Endothelial cell of umbilical vein (primary cell): ENCODE data around the gene TEX11.

ENCODE experiments used
- EZH2 ChIP-seq: IDR thresholded peaks from 2 replicates; pipeline ENCODE4 v1.6.1; 2012; ENCODE audit warnings: borderline replicate concordance, low read depth, mild to moderate bottlenecking, moderate library complexity, low read length, inconsistent platforms; ENCODE audit not compliant: severe bottlenecking
- FOS ChIP-seq: IDR thresholded peaks from 2 replicates; pipeline ENCODE4 v1.6.1; 2011; ENCODE audit warnings: mild to moderate bottlenecking, low read length, moderate library complexity, borderline replicate concordance; ENCODE audit not compliant: insufficient read depth
- GATA2 ChIP-seq: IDR thresholded peaks from 2 replicates; pipeline ENCODE4 v1.7.0; 2011; ENCODE audit warnings: low read depth, mild to moderate bottlenecking, moderate library complexity, mixed read lengths, low read length; ENCODE audit not compliant: insufficient read length, insufficient read depth
- POLR2A ChIP-seq: IDR thresholded peaks from 2 replicates; pipeline ENCODE4 v1.6.1; 2012; ENCODE audit warnings: low read depth, mild to moderate bottlenecking, control low read depth, low read length
- POLR2AphosphoS5 ChIP-seq: IDR thresholded peaks from 2 replicates; pipeline ENCODE4 v1.6.1; 2012; ENCODE audit warnings: low read depth, mild to moderate bottlenecking, control low read depth, low read length, moderate library complexity; ENCODE audit not compliant: insufficient read depth
- TF ChIP-seq, protein P1 (sequence below), 2 donors: IDR thresholded peaks; 1 replicate in 1 of 2; 2 replicates in 1 of 2; pipeline ENCODE4 v1.5.1; 2011; ENCODE audit warnings: low read length in 2 of 2, mild to moderate bottlenecking in 2 of 2, moderate library complexity in 2 of 2, control low read depth in 1 of 2, inconsistent platforms in 1 of 2, low read depth in 1 of 2; ENCODE audit not compliant: insufficient read depth in 1 of 2; ENCODE audit errors: extremely low read depth in 1 of 2

DNA sequence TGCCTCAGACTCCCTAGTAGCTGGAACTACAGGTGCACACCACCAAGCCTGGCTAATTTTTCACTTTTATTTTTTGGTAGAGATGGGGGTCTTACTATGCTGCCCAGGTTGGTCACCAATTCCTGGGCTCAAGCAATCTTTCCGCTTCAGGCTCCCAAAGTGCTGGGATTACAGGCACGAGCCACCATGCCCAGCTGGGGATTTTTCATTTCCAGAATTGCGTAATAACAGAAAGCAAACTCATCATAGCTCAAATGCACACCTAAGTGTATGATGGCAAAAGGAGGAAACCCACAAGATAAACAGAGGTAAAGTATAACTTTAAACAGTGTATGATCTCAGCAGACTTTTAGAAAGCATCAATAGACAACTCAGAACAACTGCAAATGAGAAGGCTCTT is 56.2 kb downstream of the TEX11 start:
- TF ChIP-seq, protein P1, sequence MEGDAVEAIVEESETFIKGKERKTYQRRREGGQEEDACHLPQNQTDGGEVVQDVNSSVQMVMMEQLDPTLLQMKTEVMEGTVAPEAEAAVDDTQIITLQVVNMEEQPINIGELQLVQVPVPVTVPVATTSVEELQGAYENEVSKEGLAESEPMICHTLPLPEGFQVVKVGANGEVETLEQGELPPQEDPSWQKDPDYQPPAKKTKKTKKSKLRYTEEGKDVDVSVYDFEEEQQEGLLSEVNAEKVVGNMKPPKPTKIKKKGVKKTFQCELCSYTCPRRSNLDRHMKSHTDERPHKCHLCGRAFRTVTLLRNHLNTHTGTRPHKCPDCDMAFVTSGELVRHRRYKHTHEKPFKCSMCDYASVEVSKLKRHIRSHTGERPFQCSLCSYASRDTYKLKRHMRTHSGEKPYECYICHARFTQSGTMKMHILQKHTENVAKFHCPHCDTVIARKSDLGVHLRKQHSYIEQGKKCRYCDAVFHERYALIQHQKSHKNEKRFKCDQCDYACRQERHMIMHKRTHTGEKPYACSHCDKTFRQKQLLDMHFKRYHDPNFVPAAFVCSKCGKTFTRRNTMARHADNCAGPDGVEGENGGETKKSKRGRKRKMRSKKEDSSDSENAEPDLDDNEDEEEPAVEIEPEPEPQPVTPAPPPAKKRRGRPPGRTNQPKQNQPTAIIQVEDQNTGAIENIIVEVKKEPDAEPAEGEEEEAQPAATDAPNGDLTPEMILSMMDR (IDR thresholded peaks at IDR 0.05; ENCODE audit: extremely low read depth in 1 of 2, insufficient read depth in 1 of 2, low read depth in 1 of 2, low read length in 2 of 2) = no peak
- TF ChIP-seq FOS (no peak), POLR2A (no peak), EZH2 (no peak), POLR2AphosphoS5 (no peak), GATA2 (no peak)
